Measurements from ENCODE around the gene ZNF280B.
"Not testable (repeated sequence)": the region's sequence is repeated elsewhere in the genome, so short reads cannot be mapped to it uniquely, and the experiment has no call there.

Gene ZNF280B

GRCh38 chr22:22507743-22508273 is 734 bp downstream of the ZNF280B start:
- TF ChIP-seq CTCF (IDR thresholded peaks at IDR 0.05; ENCODE audit: low read depth, low read length, missing control alignments) = no peak
- Histone ChIP-seq H3K27me3 (replicated peaks) (peaks cover 3% of the 10 kb centered on the region), H3K36me3 (replicated peaks) (peaks cover under 1% of the 10 kb centered on the region), H3K4me3 (ENCODE audit: low read depth, low read length) (peak overlapping the region; percentile 79), H3K27ac (peak overlapping the region; percentile 14)
- DNase-seq = no peak
- in situ Hi-C loops (cut with HindIII; ENCODE audit: low pct_ligation_motif_present, low sequenced_read_pairs) = no loop called here

GRCh38 chr22:22506736-22507135 is 1.8 kb downstream of the ZNF280B start:
- no peak for DNase-seq
- no peak for TF ChIP-seq CTCF (IDR thresholded peaks at IDR 0.05; ENCODE audit: low read depth, low read length, missing control alignments)
- peaks cover under 1% of the 10 kb centered on the region for H3K27me3 ChIP-seq (replicated peaks)
- H3K36me3 ChIP-seq (replicated peaks) = peaks cover 3% of the 10 kb centered on the region
- in situ Hi-C loops (cut with HindIII; ENCODE audit: low pct_ligation_motif_present, low sequenced_read_pairs) = no loop called here
- no peak overlapping the region for H3K4me3 ChIP-seq (ENCODE audit: low read depth, low read length)
- no peak overlapping the region for H3K27ac ChIP-seq

GRCh38 chr22:22498267-22498666 is 10.3 kb downstream of the ZNF280B start:
- no peak for TF ChIP-seq CTCF (IDR thresholded peaks at IDR 0.05; ENCODE audit: low read depth, low read length, missing control alignments)
- no peak for DNase-seq
- Histone ChIP-seq H3K4me3 (ENCODE audit: low read depth, low read length) (no peak overlapping the region), H3K36me3 (replicated peaks) (peaks cover 8% of the 10 kb centered on the region), H3K27ac (no peak overlapping the region), H3K27me3 (replicated peaks) (no peaks in the 10 kb centered on the region)
- in situ Hi-C loops (cut with HindIII; ENCODE audit: low pct_ligation_motif_present, low sequenced_read_pairs) = no loop called here

- H3K36me3 ChIP-seq (replicated peaks); H3K4me3 ChIP-seq (ENCODE audit: low read depth, low read length); in situ Hi-C loops (cut with HindIII; ENCODE audit: low pct_ligation_motif_present, low sequenced_read_pairs); H3K27me3 ChIP-seq (replicated peaks); H3K27ac ChIP-seq: not testable (repeated sequence)
- peak; percentile 17 for DNase-seq
Observed at GRCh38 chr22:22491589-22491988, 17.0 kb downstream of the ZNF280B start.

- DNase-seq = no peak
- Histone ChIP-seq H3K27me3 (replicated peaks) (no peaks in the 10 kb centered on the region), H3K27ac (no peak overlapping the region), H3K36me3 (replicated peaks) (peaks cover 7% of the 10 kb centered on the region), H3K4me3 (ENCODE audit: low read depth, low read length) (no peak overlapping the region)
- TF ChIP-seq CTCF (IDR thresholded peaks at IDR 0.05; ENCODE audit: low read depth, low read length, missing control alignments) = no peak
- in situ Hi-C loops (cut with HindIII; ENCODE audit: low pct_ligation_motif_present, low sequenced_read_pairs) = no loop called here
Observed at GRCh38 chr22:22488736-22489135, 19.8 kb downstream of the ZNF280B start.

- peaks cover 2% of the 10 kb centered on the region for H3K36me3 ChIP-seq (replicated peaks)
- no peak overlapping the region for H3K27ac ChIP-seq
- in situ Hi-C loops (cut with HindIII; ENCODE audit: low pct_ligation_motif_present, low sequenced_read_pairs) = no loop called here
- no peak for TF ChIP-seq CTCF (IDR thresholded peaks at IDR 0.05; ENCODE audit: low read depth, low read length, missing control alignments)
- H3K27me3 ChIP-seq (replicated peaks) = no peaks in the 10 kb centered on the region
- no peak for DNase-seq
- H3K4me3 ChIP-seq (ENCODE audit: low read depth, low read length) = no peak overlapping the region
Observed at GRCh38 chr22:22487869-22488597, 20.5 kb downstream of the ZNF280B start.

All from brain microvascular endothelial cell (primary cell).